Gastroesophageal sphincter (tissue), 4 donors: ENCODE results near the gene DENND11. TPM values are rescaled to one million over a fixed set of nuclear protein-coding genes. Genes with fewer than 3 reads are reported as not detected.

Experiments used
- ATAC-seq: fragments of 150-250 bp; one replicate; pipeline ENCODE4 v1.9.1; 2016; ENCODE audit warnings: mild to moderate bottlenecking, moderate library complexity
- H3K27ac ChIP-seq, 4 donors: fragments of 200-600 bp; sonication (generic) in 3 of 4; 1 replicate in 3 of 4; 2 replicates in 1 of 4; pipeline ENCODE4 v1.5.1; 2016 to 2019
- H3K27me3 ChIP-seq: fragments of 200-600 bp; sonication (generic); one replicate; pipeline ENCODE4 v1.5.1; 2019
- H3K36me3 ChIP-seq, 2 donors: fragments of 200-600 bp; sonication (generic); one replicate each; pipeline ENCODE4 v1.5.1; 2019; ENCODE audit warnings: control low read depth in 1 of 2
- H3K4me1 ChIP-seq, 3 donors: fragments of 200-600 bp; sonication (generic); 1 replicate in 2 of 3; 2 replicates in 1 of 3; pipeline ENCODE4 v1.5.1; 2016 to 2019; ENCODE audit warnings: control low read depth in 2 of 3
- H3K4me3 ChIP-seq, 2 donors: fragments of 200-600 bp; sonication (generic); one replicate each; pipeline ENCODE4 v1.5.1; 2019; ENCODE audit warnings: mild to moderate bottlenecking in 1 of 2, moderate library complexity in 1 of 2
- H3K9me3 ChIP-seq, 3 donors: fragments of 200-600 bp; sonication (generic); one replicate each; pipeline ENCODE4 v1.5.1; 2017 to 2019; ENCODE audit warnings: control low read depth in 2 of 3
- EP300 ChIP-seq: sonication (generic); formaldehyde crosslinking; IDR thresholded peaks from one replicate; pipeline ENCODE4 v1.6.1; 2017; ENCODE audit warnings: antibody characterized with exemption, mild to moderate bottlenecking
- POLR2A ChIP-seq, 2 donors: fragments of 450-650 bp; IDR thresholded peaks; one replicate each; pipeline ENCODE4 v1.6.1; 2017; ENCODE audit warnings: antibody characterized with exemption in 2 of 2, mild to moderate bottlenecking in 2 of 2, moderate library complexity in 1 of 2
- POLR2AphosphoS5 ChIP-seq: sonication (generic); formaldehyde crosslinking; IDR thresholded peaks from one replicate; pipeline ENCODE4 v1.6.1; 2017; ENCODE audit warnings: antibody characterized with exemption
- WGBS, 2 donors: methylation state at CpG; one replicate each; pipeline ENCODE4 v1.1.5; 2018; ENCODE audit warnings: low coverage in 1 of 2; 5-methylcytosine and 5-hydroxymethylcytosine counted together
- total RNA-seq, 4 donors: library from RNA; depleted of rRNA; stranded (reverse); fragments of >200 nt; gene quantifications; one replicate each; pipeline ENCODE4 v1.1.0, GENCODE V29; 2016
- TF ChIP-seq, protein P1 (sequence below), 4 experiments: fragments of 200-600 bp in 2 of 4; fragments of 450-650 bp in 2 of 4; sonication (generic) in 1 of 4; IDR thresholded peaks; one replicate each; pipeline ENCODE4 v1.5.1; 2017 to 2019; ENCODE audit warnings: antibody characterized with exemption in 4 of 4, mild to moderate bottlenecking in 2 of 4, moderate library complexity in 2 of 4

DENND11 gene, protein sequence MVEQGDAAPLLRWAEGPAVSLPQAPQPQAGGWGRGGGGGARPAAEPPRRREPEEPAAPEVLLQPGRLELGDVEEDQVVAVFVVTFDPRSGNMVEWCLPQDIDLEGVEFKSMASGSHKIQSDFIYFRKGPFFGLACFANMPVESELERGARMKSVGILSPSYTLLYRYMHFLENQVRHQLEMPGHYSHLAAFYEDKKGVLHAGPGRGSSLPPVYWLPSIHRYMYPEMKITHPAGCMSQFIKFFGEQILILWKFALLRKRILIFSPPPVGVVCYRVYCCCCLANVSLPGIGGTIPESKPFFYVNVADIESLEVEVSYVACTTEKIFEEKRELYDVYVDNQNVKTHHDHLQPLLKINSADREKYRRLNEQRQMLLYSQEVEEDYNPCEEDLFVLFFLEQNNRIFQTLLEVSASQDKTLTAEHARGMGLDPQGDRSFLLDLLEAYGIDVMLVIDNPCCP
- 10 to 100 TPM; 17.1 to 21.9 (median 19.9) TPM for total RNA-seq

- Histone ChIP-seq H3K36me3 (no peaks in the 10 kb centered on the region), H3K27me3 (no peaks in the 10 kb centered on the region), H3K27ac (peak within 1 kb of the TSS; percentile 62 to 94 (median 90)), H3K4me1 (peaks cover 5 to 49% (median 9%) of the 10 kb centered on the region in 3 donors), H3K4me3 (peak within 1 kb of the TSS; percentile 90 to 95), H3K9me3 (no peaks in the 10 kb centered on the region)
- WGBS, 2 donors = 0% methylated on average over 3 to 4 of the region's 62 CpGs
- ATAC-seq = peak; percentile 92
- TF ChIP-seq EP300 (no peak), POLR2AphosphoS5 (no peak), POLR2A (IDR thresholded peaks at IDR 0.05) (no peak)
These were observed at the start of gene DENND11 for GRCh38 chr7:141702047-141702567. DENND11 (minus strand) TSS chr7:141702166; CDS start chr7:141702153, 13 bp downstream.

DNA sequence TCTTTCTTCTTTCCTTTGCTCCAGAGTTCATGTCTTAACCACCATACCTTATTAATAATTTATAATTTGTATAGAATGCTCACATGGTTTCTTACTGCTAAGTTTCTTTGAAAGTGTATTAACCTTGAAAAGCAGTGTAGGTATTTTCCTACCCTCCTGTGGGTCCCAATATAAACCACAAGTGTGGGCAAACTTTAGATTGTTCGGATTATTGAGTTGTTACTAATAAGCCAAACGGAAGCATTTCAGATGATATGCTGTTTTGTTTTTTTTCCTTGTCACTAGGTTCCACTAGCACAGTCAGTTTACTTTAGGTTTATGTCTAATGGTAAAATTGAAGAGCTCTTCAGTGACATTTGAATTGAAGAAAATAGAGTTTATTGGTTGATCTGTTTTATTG, 46.4 kb upstream of the DENND11 start:
- Histone ChIP-seq H3K4me3 (no peak overlapping the region), H3K36me3 (peaks cover 20 to 100% of the 10 kb centered on the region in 2 donors), H3K4me1 (no peaks in the 10 kb centered on the region), H3K27ac (no peak overlapping the region), H3K27me3 (no peaks in the 10 kb centered on the region), H3K9me3 (peaks cover 0 to 29% (median 0%) of the 10 kb centered on the region in 3 donors)
- no peak for ATAC-seq
- 83 to 95% methylated on average over 2 of the region's 2 CpGs for WGBS, 2 donors
- TF ChIP-seq POLR2A (IDR thresholded peaks at IDR 0.05) = no peak
- TF ChIP-seq EP300 = no peak
- no peak for TF ChIP-seq POLR2AphosphoS5
- TF ChIP-seq, protein P1, sequence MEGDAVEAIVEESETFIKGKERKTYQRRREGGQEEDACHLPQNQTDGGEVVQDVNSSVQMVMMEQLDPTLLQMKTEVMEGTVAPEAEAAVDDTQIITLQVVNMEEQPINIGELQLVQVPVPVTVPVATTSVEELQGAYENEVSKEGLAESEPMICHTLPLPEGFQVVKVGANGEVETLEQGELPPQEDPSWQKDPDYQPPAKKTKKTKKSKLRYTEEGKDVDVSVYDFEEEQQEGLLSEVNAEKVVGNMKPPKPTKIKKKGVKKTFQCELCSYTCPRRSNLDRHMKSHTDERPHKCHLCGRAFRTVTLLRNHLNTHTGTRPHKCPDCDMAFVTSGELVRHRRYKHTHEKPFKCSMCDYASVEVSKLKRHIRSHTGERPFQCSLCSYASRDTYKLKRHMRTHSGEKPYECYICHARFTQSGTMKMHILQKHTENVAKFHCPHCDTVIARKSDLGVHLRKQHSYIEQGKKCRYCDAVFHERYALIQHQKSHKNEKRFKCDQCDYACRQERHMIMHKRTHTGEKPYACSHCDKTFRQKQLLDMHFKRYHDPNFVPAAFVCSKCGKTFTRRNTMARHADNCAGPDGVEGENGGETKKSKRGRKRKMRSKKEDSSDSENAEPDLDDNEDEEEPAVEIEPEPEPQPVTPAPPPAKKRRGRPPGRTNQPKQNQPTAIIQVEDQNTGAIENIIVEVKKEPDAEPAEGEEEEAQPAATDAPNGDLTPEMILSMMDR (IDR thresholded peaks at IDR 0.05) = no peak

DNA sequence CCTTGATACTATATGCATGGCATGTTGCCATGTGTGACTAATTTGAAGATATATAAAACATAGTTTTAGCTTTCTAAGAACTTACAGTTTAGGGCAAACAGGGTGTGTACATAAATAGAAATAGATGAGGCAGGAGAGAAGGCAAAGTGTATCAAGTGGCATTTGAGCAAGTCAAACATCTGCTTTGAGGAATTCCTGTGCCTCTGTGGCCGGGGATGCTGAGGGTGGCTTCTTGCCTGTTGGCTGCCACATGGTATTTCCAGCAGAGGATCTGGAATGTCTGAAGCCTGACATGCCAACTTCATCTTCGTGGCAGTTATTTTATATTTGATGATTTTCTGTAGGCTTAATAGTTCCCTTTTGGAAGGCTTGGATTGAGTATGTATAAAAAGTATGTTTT, 42.2 kb upstream of the DENND11 start:
- WGBS, 2 donors = 62 to 94% methylated on average over 2 of the region's 2 CpGs

GRCh38 chr7:141742229-141742628, 40.3 kb upstream of the DENND11 start:
- Histone ChIP-seq H3K27me3 (no peaks in the 10 kb centered on the region), H3K9me3 (no peaks in the 10 kb centered on the region), H3K4me3 (no peak overlapping the region), H3K4me1 (peaks cover 4 to 33% (median 13%) of the 10 kb centered on the region in 3 donors), H3K36me3 (peaks cover 8 to 78% of the 10 kb centered on the region in 2 donors), H3K27ac (no peak overlapping the region)
- WGBS, 2 donors = 100% methylated on average over 1 of the region's 1 CpG
- ATAC-seq = no peak
- TF ChIP-seq POLR2A (IDR thresholded peaks at IDR 0.05) (no peak), EP300 (no peak), POLR2AphosphoS5 (no peak)
- TF ChIP-seq, protein P1 (IDR thresholded peaks at IDR 0.05) = no peak

More for the DNA sequence above, 42.2 kb upstream of the DENND11 start:
- Histone ChIP-seq H3K27me3 (no peaks in the 10 kb centered on the region), H3K9me3 (no peaks in the 10 kb centered on the region), H3K4me1 (peaks cover 4 to 22% (median 6%) of the 10 kb centered on the region in 3 donors), H3K27ac (no peak overlapping the region), H3K36me3 (peaks cover 8 to 97% of the 10 kb centered on the region in 2 donors), H3K4me3 (no peak overlapping the region)
- TF ChIP-seq, protein P1 (IDR thresholded peaks at IDR 0.05) = no peak
- TF ChIP-seq POLR2A (IDR thresholded peaks at IDR 0.05) = no peak
- no peak for ATAC-seq

DNA sequence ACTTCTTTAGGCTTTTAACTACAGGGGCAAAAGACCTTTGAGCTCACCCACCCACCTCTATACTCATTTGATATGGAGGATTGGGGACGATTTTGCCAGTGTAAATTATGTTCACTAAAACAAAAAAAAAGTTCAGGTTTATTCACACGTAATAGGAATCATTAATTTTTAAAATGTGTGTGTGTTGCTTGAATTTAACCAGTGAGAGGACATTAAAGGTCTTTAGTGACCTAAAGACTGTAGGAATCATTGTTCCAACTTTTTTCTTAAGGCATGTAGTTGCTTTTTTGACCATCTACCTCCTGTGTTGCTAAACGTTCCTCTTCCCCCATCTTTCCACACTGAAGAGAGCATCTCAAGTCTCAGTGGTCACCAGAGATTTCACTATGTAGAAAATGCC, 37.3 kb upstream of the DENND11 start:
- H3K4me1 ChIP-seq = peaks cover 4 to 37% (median 16%) of the 10 kb centered on the region in 3 donors
- no peaks in the 10 kb centered on the region for H3K9me3 ChIP-seq
- no peaks in the 10 kb centered on the region for H3K27me3 ChIP-seq
- peak overlapping the region; percentile 74 to 76 for H3K4me3 ChIP-seq
- ATAC-seq = no peak
- peaks cover 7 to 49% of the 10 kb centered on the region in 2 donors for H3K36me3 ChIP-seq
- TF ChIP-seq POLR2A (IDR thresholded peaks at IDR 0.05) (no peak), EP300 (no peak), POLR2AphosphoS5 (no peak)
- TF ChIP-seq, protein P1 (IDR thresholded peaks at IDR 0.05) = no peak
- WGBS, 2 donors = 47 to 67% methylated on average over 3 of the region's 3 CpGs
- H3K27ac ChIP-seq = peak overlapping the region in 1 of 4 donors; percentile 86
